ENCODE results near the gene RNF157. TPM values are rescaled to one million over a fixed set of nuclear protein-coding genes. Genes with fewer than 3 reads are reported as not detected.

RNF157 gene
- total RNA-seq, 5 donors from 2014 or later (not counting 1 experiment from before 2014, with no cell fraction given) = 50.7 to 66.5 (median 61.9) TPM

DNA sequence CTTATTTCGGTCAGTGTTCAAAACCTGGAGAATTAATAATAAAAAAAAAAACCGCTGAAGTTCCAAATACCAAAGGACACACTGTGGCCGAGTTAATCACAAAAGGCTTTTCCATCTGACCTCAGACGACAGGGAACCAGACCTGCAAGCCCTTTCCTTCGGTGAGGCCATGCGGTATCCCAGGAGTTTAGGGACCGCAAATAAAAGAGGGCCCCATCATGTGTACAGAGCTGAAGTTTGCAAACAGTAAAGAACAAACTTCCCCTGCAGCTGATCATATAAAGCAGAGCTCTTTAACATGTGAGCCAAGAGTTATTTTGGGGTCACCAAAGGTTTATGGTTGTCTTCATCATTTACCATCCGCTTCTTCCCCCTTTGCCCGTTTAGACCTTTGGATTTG, 66.3 kb downstream of the RNF157 start:
- H3K9me3 ChIP-seq = no peaks in the 10 kb centered on the region
- ATAC-seq (replicated peaks in 1 of 4) (no peak), DNase-seq (no peak)
- no peaks in the 10 kb centered on the region for H3K27me3 ChIP-seq (replicated peaks in 1 of 2; ENCODE audit: control insufficient read depth in 2 of 2, extremely low read depth in 1 of 2, insufficient read depth in 2 of 2, low read length in 1 of 2)
- Mint-ChIP-seq H3K4me3 (no peak overlapping the region), H3K4me1 (peaks cover 24 to 33% (median 32%) of the 10 kb centered on the region in 3 donors), H3K36me3 (peaks cover 1% of the 10 kb centered on the region), H3K9me3 (no peaks in the 10 kb centered on the region), H3K27ac (peak overlapping the region; percentile 43 to 55), H3K27me3 (no peaks in the 10 kb centered on the region)
- WGBS (ENCODE audit: insufficient coverage) = 100% methylated on average over 6 of the region's 9 CpGs
- no peak overlapping the region for H3K27ac ChIP-seq (ENCODE audit: low read length)
- H3K4me1 ChIP-seq (ENCODE audit: control insufficient read depth in 1 of 2, extremely low read depth in 1 of 2, insufficient read depth in 2 of 2, low read length in 2 of 2) = peaks cover 19 to 27% of the 10 kb centered on the region in 2 experiments
- H3K36me3 ChIP-seq (ENCODE audit: control insufficient read depth in 2 of 2, extremely low read depth in 1 of 2, insufficient read depth in 1 of 2, low read length in 1 of 2) = peaks cover 0 to 8% of the 10 kb centered on the region in 2 donors
- CTCF ChIA-PET = no interaction called here
- POLR2A ChIA-PET = interaction anchor here in 1 of 2 donors (0.5 kb wide), 1 partner anchor 63 kb away, joined by 7 read pairs; no protein-coding TSS in a partner anchor
- no peak overlapping the region for H3K4me3 ChIP-seq (ENCODE audit: control insufficient read depth in 1 of 2, extremely low read depth in 1 of 2, low read length in 1 of 2)

DNA sequence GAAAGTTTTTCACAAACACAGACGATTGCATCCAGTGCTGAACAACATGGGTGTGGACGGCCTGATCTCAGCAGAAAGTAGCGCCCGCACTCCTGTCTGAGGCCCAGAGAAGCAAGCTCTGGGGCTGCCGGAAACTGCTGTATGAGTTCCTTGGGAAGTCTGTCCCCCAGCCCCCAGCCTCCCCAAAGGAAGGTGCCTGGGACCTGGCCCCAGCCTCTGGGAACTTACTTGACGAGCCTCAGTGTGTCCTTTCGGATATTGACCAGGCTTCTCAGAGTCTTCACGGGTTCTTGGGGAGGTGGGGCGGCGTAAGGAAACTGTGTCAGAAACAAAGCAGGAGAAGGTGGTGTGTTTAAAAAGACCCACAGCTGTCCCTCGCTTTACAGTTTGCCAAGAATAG, 66.8 kb downstream of the RNF157 start:
- POLR2A ChIA-PET = no interaction called here
- ATAC-seq (replicated peaks in 1 of 4) (no peak), DNase-seq (no peak)
- Mint-ChIP-seq H3K9me3 (no peaks in the 10 kb centered on the region), H3K4me3 (no peak overlapping the region), H3K36me3 (peaks cover 7% of the 10 kb centered on the region), H3K27me3 (no peaks in the 10 kb centered on the region), H3K27ac (no peak overlapping the region), H3K4me1 (peaks cover 24 to 32% (median 28%) of the 10 kb centered on the region in 3 donors)
- CTCF ChIA-PET = interaction anchor here in 1 of 2 donors (0.6 kb wide), 1 partner anchor 106 kb away, joined by 4 read pairs; no protein-coding TSS in a partner anchor
- WGBS (ENCODE audit: insufficient coverage) = 96% methylated on average over 11 of the region's 11 CpGs
- Histone ChIP-seq H3K4me3 (ENCODE audit: control insufficient read depth in 1 of 2, extremely low read depth in 1 of 2, low read length in 1 of 2) (no peak overlapping the region), H3K36me3 (ENCODE audit: control insufficient read depth in 2 of 2, extremely low read depth in 1 of 2, insufficient read depth in 1 of 2, low read length in 1 of 2) (peaks cover 0 to 8% of the 10 kb centered on the region in 2 donors), H3K4me1 (ENCODE audit: control insufficient read depth in 1 of 2, extremely low read depth in 1 of 2, insufficient read depth in 2 of 2, low read length in 2 of 2) (peaks cover 13 to 21% of the 10 kb centered on the region in 2 experiments), H3K27me3 (replicated peaks in 1 of 2; ENCODE audit: control insufficient read depth in 2 of 2, extremely low read depth in 1 of 2, insufficient read depth in 2 of 2, low read length in 1 of 2) (no peaks in the 10 kb centered on the region), H3K27ac (ENCODE audit: low read length) (no peak overlapping the region), H3K9me3 (no peaks in the 10 kb centered on the region)

DNA sequence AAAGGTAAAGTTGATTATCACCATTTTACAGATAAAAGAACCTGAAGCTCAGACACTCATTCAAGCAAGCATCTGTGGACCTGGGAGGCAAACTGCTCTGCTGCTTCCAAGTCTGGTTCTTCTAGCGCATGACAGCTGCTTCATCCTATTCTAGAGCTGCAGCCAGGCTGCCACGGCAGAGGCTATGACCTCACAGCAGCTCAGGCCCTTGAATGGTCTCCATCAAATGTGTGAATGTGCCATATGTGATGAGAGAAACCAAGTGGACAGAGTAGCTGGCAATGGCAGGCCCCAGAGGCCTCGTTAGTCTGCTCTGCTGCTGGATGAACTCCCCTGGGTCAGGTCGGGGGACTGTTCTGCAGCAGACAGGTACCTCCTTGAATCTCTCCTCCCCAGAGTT, 68.6 kb downstream of the RNF157 start:
- Mint-ChIP-seq H3K9me3 (no peaks in the 10 kb centered on the region), H3K36me3 (peaks cover 13% of the 10 kb centered on the region), H3K27ac (peak overlapping the region in 1 of 2 donors; percentile 8), H3K4me1 (peaks cover 19 to 25% (median 21%) of the 10 kb centered on the region in 3 donors), H3K4me3 (no peak overlapping the region), H3K27me3 (no peaks in the 10 kb centered on the region)
- DNase-seq (no peak), ATAC-seq (replicated peaks in 1 of 4) (no peak)
- Histone ChIP-seq H3K36me3 (ENCODE audit: control insufficient read depth in 2 of 2, extremely low read depth in 1 of 2, insufficient read depth in 1 of 2, low read length in 1 of 2) (peaks cover 0 to 14% of the 10 kb centered on the region in 2 donors), H3K4me3 (ENCODE audit: control insufficient read depth in 1 of 2, extremely low read depth in 1 of 2, low read length in 1 of 2) (no peak overlapping the region), H3K4me1 (ENCODE audit: control insufficient read depth in 1 of 2, extremely low read depth in 1 of 2, insufficient read depth in 2 of 2, low read length in 2 of 2) (peaks cover 2 to 4% of the 10 kb centered on the region in 2 experiments), H3K9me3 (no peaks in the 10 kb centered on the region), H3K27me3 (replicated peaks in 1 of 2; ENCODE audit: control insufficient read depth in 2 of 2, extremely low read depth in 1 of 2, insufficient read depth in 2 of 2, low read length in 1 of 2) (no peaks in the 10 kb centered on the region), H3K27ac (ENCODE audit: low read length) (no peak overlapping the region)
- 94% methylated on average over 2 of the region's 4 CpGs for WGBS (ENCODE audit: insufficient coverage)
- ChIA-PET CTCF (no interaction called here), POLR2A (interaction anchor here in 1 of 2 donors (0.6 kb wide), 1 partner anchor 68 kb away, joined by 5 read pairs; no protein-coding TSS in a partner anchor)

DNA sequence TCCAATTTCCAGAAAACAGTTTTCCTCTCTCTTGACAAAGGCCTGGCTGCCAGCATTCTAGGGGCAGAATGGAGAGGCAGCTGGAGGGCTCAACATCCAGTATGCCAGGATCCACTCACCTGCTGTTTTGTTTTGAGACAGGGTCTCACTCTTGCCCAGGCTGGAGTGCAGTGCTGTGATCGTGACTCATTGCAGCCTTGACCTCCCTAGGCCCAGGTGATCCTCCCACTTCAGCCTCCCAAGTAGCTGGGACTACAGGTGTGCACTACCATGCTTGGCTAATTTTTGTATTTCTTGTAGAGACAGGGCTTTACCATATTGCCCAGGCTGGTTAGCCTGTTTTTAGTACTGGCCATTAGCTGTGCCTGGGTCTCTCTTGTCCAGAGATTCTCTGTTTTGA, 70.2 kb downstream of the RNF157 start:
- H3K36me3 Mint-ChIP-seq = peaks cover 16% of the 10 kb centered on the region
- ChIA-PET CTCF (no interaction called here), POLR2A (interaction anchor here (0.5 to 1.0 kb wide), 2 partner anchors 10 to 208 kb away, joined by 3 read pairs; no protein-coding TSS in a partner anchor)
- no peaks in the 10 kb centered on the region for H3K27me3 ChIP-seq (replicated peaks in 1 of 2; ENCODE audit: control insufficient read depth in 2 of 2, extremely low read depth in 1 of 2, insufficient read depth in 2 of 2, low read length in 1 of 2)
- H3K4me1 ChIP-seq (ENCODE audit: control insufficient read depth in 1 of 2, extremely low read depth in 1 of 2, insufficient read depth in 2 of 2, low read length in 2 of 2) = no peaks in the 10 kb centered on the region
- H3K9me3 Mint-ChIP-seq = no peaks in the 10 kb centered on the region
- no peak overlapping the region for H3K4me3 Mint-ChIP-seq
- ATAC-seq (replicated peaks in 1 of 4) (no peak), DNase-seq (no peak)
- WGBS (ENCODE audit: insufficient coverage) = no CpG with 5 or more reads among the region's 1 CpG
- no peaks in the 10 kb centered on the region for H3K27me3 Mint-ChIP-seq
- H3K36me3 ChIP-seq (ENCODE audit: control insufficient read depth in 2 of 2, extremely low read depth in 1 of 2, insufficient read depth in 1 of 2, low read length in 1 of 2) = peaks cover 0 to 18% of the 10 kb centered on the region in 2 donors
- H3K27ac ChIP-seq (ENCODE audit: low read length) = no peak overlapping the region
- no peaks in the 10 kb centered on the region for H3K9me3 ChIP-seq
- peak overlapping the region in 1 of 2 donors; percentile 46 for H3K27ac Mint-ChIP-seq
- peaks cover 6 to 20% (median 16%) of the 10 kb centered on the region in 3 donors for H3K4me1 Mint-ChIP-seq
- H3K4me3 ChIP-seq (ENCODE audit: control insufficient read depth in 1 of 2, extremely low read depth in 1 of 2, low read length in 1 of 2) = no peak overlapping the region

DNA sequence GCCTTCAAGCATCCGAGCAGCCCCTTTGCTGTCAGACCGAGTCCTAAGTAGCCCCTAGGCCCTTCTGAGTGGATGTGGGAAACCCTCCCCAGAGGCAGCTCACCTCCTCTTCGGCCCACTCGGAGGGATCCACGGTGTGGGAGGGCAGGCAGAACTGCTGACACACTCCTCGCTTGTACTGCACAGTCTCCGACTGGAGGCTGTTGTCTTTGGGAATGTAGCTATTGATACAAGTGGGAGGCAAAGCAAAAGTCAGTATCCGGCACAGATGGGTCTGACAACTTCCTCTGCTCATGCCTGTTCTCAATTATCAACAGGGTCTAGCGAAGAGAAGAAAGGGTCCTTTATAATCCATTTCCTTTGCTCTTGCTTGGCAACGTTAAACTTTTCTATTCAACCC, 73.4 kb downstream of the RNF157 start:
- Histone ChIP-seq H3K27me3 (replicated peaks in 1 of 2; ENCODE audit: control insufficient read depth in 2 of 2, extremely low read depth in 1 of 2, insufficient read depth in 2 of 2, low read length in 1 of 2) (no peaks in the 10 kb centered on the region), H3K4me3 (ENCODE audit: control insufficient read depth in 1 of 2, extremely low read depth in 1 of 2, low read length in 1 of 2) (no peak overlapping the region), H3K9me3 (no peaks in the 10 kb centered on the region), H3K36me3 (ENCODE audit: control insufficient read depth in 2 of 2, extremely low read depth in 1 of 2, insufficient read depth in 1 of 2, low read length in 1 of 2) (peaks cover 0 to 28% of the 10 kb centered on the region in 2 donors), H3K4me1 (ENCODE audit: control insufficient read depth in 1 of 2, extremely low read depth in 1 of 2, insufficient read depth in 2 of 2, low read length in 2 of 2) (no peaks in the 10 kb centered on the region), H3K27ac (ENCODE audit: low read length) (no peak overlapping the region)
- CTCF ChIA-PET = interaction anchor here (0.6 to 1.4 kb wide), 4 partner anchors 8 to 91 kb away, joined by 3 to 4 read pairs (median 4); no protein-coding TSS in a partner anchor
- POLR2A ChIA-PET = no interaction called here
- WGBS (ENCODE audit: insufficient coverage) = 100% methylated on average over 4 of the region's 10 CpGs
- Mint-ChIP-seq H3K4me1 (peaks cover 6 to 20% (median 12%) of the 10 kb centered on the region in 3 donors), H3K9me3 (no peaks in the 10 kb centered on the region), H3K36me3 (peaks cover 36% of the 10 kb centered on the region), H3K27ac (no peak overlapping the region), H3K27me3 (no peaks in the 10 kb centered on the region), H3K4me3 (no peak overlapping the region)
- ATAC-seq (replicated peaks in 1 of 4) = no peak
- no peak for DNase-seq

DNA sequence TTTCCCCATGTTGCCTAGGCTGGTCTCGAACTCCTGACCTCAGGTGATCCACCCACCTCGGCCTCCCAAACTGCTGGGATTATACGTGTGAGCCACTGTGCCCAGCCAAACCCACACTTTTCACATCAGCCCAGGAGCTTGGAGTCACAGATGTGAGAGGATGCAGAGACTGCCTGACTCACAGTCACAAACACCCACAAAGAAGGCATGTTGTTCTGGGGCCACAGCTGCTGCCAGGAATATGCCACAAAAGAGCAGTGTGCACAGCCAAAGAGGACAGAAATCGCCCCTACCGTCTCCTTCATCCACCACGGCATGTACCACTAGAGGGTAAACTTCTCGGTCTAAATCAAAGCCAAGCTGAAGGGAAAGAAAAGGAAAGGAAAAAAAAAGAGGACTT, 74.1 kb downstream of the RNF157 start:
- H3K36me3 ChIP-seq (ENCODE audit: control insufficient read depth in 2 of 2, extremely low read depth in 1 of 2, insufficient read depth in 1 of 2, low read length in 1 of 2) = peaks cover 0 to 27% of the 10 kb centered on the region in 2 donors
- Mint-ChIP-seq H3K36me3 (peaks cover 43% of the 10 kb centered on the region), H3K9me3 (no peaks in the 10 kb centered on the region), H3K4me3 (no peak overlapping the region), H3K4me1 (peaks cover 6 to 20% (median 12%) of the 10 kb centered on the region in 3 donors), H3K27me3 (no peaks in the 10 kb centered on the region), H3K27ac (peak overlapping the region; percentile 36 to 52)
- 66% methylated on average over 2 of the region's 7 CpGs for WGBS (ENCODE audit: insufficient coverage)
- H3K27ac ChIP-seq (ENCODE audit: low read length) = no peak overlapping the region
- H3K27me3 ChIP-seq (replicated peaks in 1 of 2; ENCODE audit: control insufficient read depth in 2 of 2, extremely low read depth in 1 of 2, insufficient read depth in 2 of 2, low read length in 1 of 2) = no peaks in the 10 kb centered on the region
- CTCF ChIA-PET = interaction anchor here (0.5 to 1.4 kb wide), 4 partner anchors 9 to 308 kb away, joined by 3 to 5 read pairs (median 4); no protein-coding TSS in a partner anchor
- POLR2A ChIA-PET = no interaction called here
- DNase-seq (no peak), ATAC-seq (replicated peaks in 1 of 4) (no peak)
- no peaks in the 10 kb centered on the region for H3K4me1 ChIP-seq (ENCODE audit: control insufficient read depth in 1 of 2, extremely low read depth in 1 of 2, insufficient read depth in 2 of 2, low read length in 2 of 2)
- no peaks in the 10 kb centered on the region for H3K9me3 ChIP-seq
- H3K4me3 ChIP-seq (ENCODE audit: control insufficient read depth in 1 of 2, extremely low read depth in 1 of 2, low read length in 1 of 2) = no peak overlapping the region
